HEK293 (cell line): ENCODE results near the gene CD300E.

ENCODE experiments used
- CTCF ChIA-PET: fragments of 350-600 bp; formaldehyde crosslinking; extraction: SDS; loops from one replicate; lab custom pipeline; 2021; ENCODE audit warnings: antibody characterized with exemption; lab: Yijun Ruan, JAX
- POLR2A ChIA-PET: fragments of 300-600 bp; formaldehyde crosslinking; extraction: SDS; loops from one replicate; lab custom pipeline; 2020; ENCODE audit warnings: antibody characterized with exemption, inconsistent platforms; lab: Yijun Ruan, JAX
- H3K27ac ChIP-seq: fragments of 200-500 bp; sonication (Bioruptor generic); 2 replicates; pipeline ENCODE4 v1.5.1; 2014; ENCODE audit warnings: low read depth, low read length, control low read depth, inconsistent platforms; ENCODE audit errors: extremely low read depth
- H3K36me3 ChIP-seq, 2 experiments: fragments of 200-500 bp in 1 of 2; sonication (Bioruptor generic) in 1 of 2; 1 replicate in 1 of 2; 2 replicates in 1 of 2; pipeline ENCODE4 v1.5.1; 2014 to 2017; ENCODE audit warnings: inconsistent platforms in 2 of 2, low read length in 2 of 2; ENCODE audit not compliant: control insufficient read depth in 2 of 2, insufficient read depth in 1 of 2
- H3K4me1 ChIP-seq: fragments of 200-500 bp; sonication (Bioruptor generic); 2 replicates; pipeline ENCODE4 v1.5.1; 2014; ENCODE audit warnings: mild to moderate bottlenecking, low read length, inconsistent platforms; ENCODE audit not compliant: control insufficient read depth, insufficient read depth
- H3K4me3 ChIP-seq: 2 replicates; pipeline ENCODE4 v1.5.1; 2011; ENCODE audit warnings: low read depth, mild to moderate bottlenecking, control low read depth, low read length, moderate library complexity
- H3K9me3 ChIP-seq: fragments of 200-500 bp; sonication (Bioruptor generic); 2 replicates; pipeline ENCODE4 v1.5.1; 2014; ENCODE audit warnings: low read depth, low read length, inconsistent platforms; ENCODE audit not compliant: control insufficient read depth, insufficient read depth
- GLI2 ChIP-seq: fragments of 450-650 bp; formaldehyde crosslinking; IDR thresholded peaks from 2 replicates; pipeline ENCODE4; 2017; ENCODE audit warnings: missing biosample characterization, missing genetic modification characterization, low read depth, borderline replicate concordance
- HOXA7 ChIP-seq: sonication (generic); formaldehyde crosslinking; IDR thresholded peaks from 2 replicates; pipeline ENCODE4 v1.8.1; 2022; ENCODE audit warnings: missing genetic modification reagents, borderline replicate concordance
- OVOL3 ChIP-seq: fragments of 450-650 bp; formaldehyde crosslinking; IDR thresholded peaks from 2 replicates; pipeline ENCODE4 v1.5.1; 2016; ENCODE audit warnings: missing biosample characterization, missing genetic modification characterization
- PRDM1 ChIP-seq: fragments of 450-650 bp; formaldehyde crosslinking; IDR thresholded peaks from 2 replicates; pipeline ENCODE4; 2016; ENCODE audit warnings: missing biosample characterization, missing genetic modification characterization
- REPIN1 ChIP-seq: fragments of 450-650 bp; formaldehyde crosslinking; IDR thresholded peaks from 2 replicates; pipeline ENCODE4 v1.5.1; 2017; ENCODE audit warnings: missing biosample characterization, missing genetic modification characterization, low read depth
- SCRT1 ChIP-seq: fragments of 450-650 bp; formaldehyde crosslinking; IDR thresholded peaks from 2 replicates; pipeline ENCODE4 v1.5.1; 2016; ENCODE audit warnings: missing biosample characterization, missing genetic modification characterization, borderline replicate concordance
- ZBTB1 ChIP-seq: fragments of 450-650 bp; formaldehyde crosslinking; IDR thresholded peaks from 2 replicates; pipeline ENCODE4 v1.5.1; 2016; ENCODE audit warnings: missing biosample characterization, missing genetic modification characterization
- ZFHX2 ChIP-seq: fragments of 450-650 bp; formaldehyde crosslinking; conservative IDR thresholded peaks from 2 replicates; pipeline ENCODE4 v1.5.1; 2016; ENCODE audit warnings: missing biosample characterization, missing genetic modification characterization
- ZFP69B ChIP-seq: fragments of 450-650 bp; formaldehyde crosslinking; IDR thresholded peaks from 2 replicates; pipeline ENCODE4 v1.5.1; 2016; ENCODE audit warnings: missing biosample characterization, missing genetic modification characterization
- ZNF16 ChIP-seq: fragments of 450-650 bp; formaldehyde crosslinking; IDR thresholded peaks from 2 replicates; pipeline ENCODE4 v1.5.1; 2016; ENCODE audit warnings: low read depth, missing biosample characterization, missing genetic modification characterization
- ZNF2 ChIP-seq: fragments of 450-650 bp; formaldehyde crosslinking; IDR thresholded peaks from 2 replicates; pipeline ENCODE4 v1.5.1; 2016; ENCODE audit warnings: missing biosample characterization, missing genetic modification characterization
- ZNF211 ChIP-seq: fragments of 450-650 bp; formaldehyde crosslinking; IDR thresholded peaks from 2 replicates; pipeline ENCODE4 v1.5.1; 2016; ENCODE audit warnings: low read depth, missing biosample characterization, missing genetic modification characterization
- ZNF214 ChIP-seq: fragments of 450-650 bp; formaldehyde crosslinking; IDR thresholded peaks from 2 replicates; pipeline ENCODE4 v1.5.1; 2017; ENCODE audit warnings: missing biosample characterization, mild to moderate bottlenecking, missing genetic modification characterization, borderline replicate concordance
- ZNF248 ChIP-seq: fragments of 450-650 bp; formaldehyde crosslinking; IDR thresholded peaks from 2 replicates; pipeline ENCODE4 v1.5.1; 2017; ENCODE audit warnings: missing biosample characterization, missing genetic modification characterization
- ZNF37A ChIP-seq: fragments of 450-650 bp; IDR thresholded peaks from 2 replicates; pipeline ENCODE4 v1.5.1; 2018; ENCODE audit warnings: missing biosample characterization, missing genetic modification characterization
- ZNF391 ChIP-seq: fragments of 450-650 bp; formaldehyde crosslinking; IDR thresholded peaks from 2 replicates; pipeline ENCODE4 v1.5.1; 2016; ENCODE audit warnings: low read depth, missing biosample characterization, missing genetic modification characterization, borderline replicate concordance
- ZNF510 ChIP-seq: fragments of 450-650 bp; formaldehyde crosslinking; IDR thresholded peaks from 2 replicates; pipeline ENCODE4 v1.5.1; 2018; ENCODE audit warnings: mild to moderate bottlenecking, missing genetic modification characterization, missing biosample characterization; ENCODE audit not compliant: insufficient replicate concordance
- ZNF548 ChIP-seq: fragments of 450-650 bp; formaldehyde crosslinking; IDR thresholded peaks from 2 replicates; pipeline ENCODE4 v1.5.1; 2016; ENCODE audit warnings: missing biosample characterization, missing genetic modification characterization
- ZNF777 ChIP-seq: fragments of 450-650 bp; formaldehyde crosslinking; IDR thresholded peaks from 2 replicates; pipeline ENCODE4 v1.5.1; 2017; ENCODE audit warnings: missing biosample characterization, missing genetic modification characterization, borderline replicate concordance
- TF ChIP-seq, protein P1 (sequence below): fragments of 450-650 bp; formaldehyde crosslinking; IDR thresholded peaks from 2 replicates; pipeline ENCODE4 v1.5.1; 2017; ENCODE audit warnings: missing biosample characterization, missing genetic modification characterization
- TF ChIP-seq, protein P2 (sequence below): fragments of 450-650 bp; formaldehyde crosslinking; IDR thresholded peaks from 2 replicates; pipeline ENCODE4 v1.5.1; 2016; ENCODE audit warnings: missing biosample characterization, missing genetic modification characterization
- TF ChIP-seq, protein P3 (sequence below): fragments of 450-650 bp; formaldehyde crosslinking; IDR thresholded peaks from 2 replicates; pipeline ENCODE4 v1.5.1; 2017; ENCODE audit warnings: missing biosample characterization, missing genetic modification characterization
- TF ChIP-seq, protein P4 (sequence below): fragments of 450-650 bp; formaldehyde crosslinking; IDR thresholded peaks from 2 replicates; pipeline ENCODE4 v1.5.1; 2016; ENCODE audit warnings: missing biosample characterization, missing genetic modification characterization
- TF ChIP-seq, protein P5 (sequence below): fragments of 450-650 bp; formaldehyde crosslinking; IDR thresholded peaks from 2 replicates; pipeline ENCODE4 v1.5.1; 2017; ENCODE audit warnings: missing biosample characterization, missing genetic modification characterization

Gene CD300E

DNA sequence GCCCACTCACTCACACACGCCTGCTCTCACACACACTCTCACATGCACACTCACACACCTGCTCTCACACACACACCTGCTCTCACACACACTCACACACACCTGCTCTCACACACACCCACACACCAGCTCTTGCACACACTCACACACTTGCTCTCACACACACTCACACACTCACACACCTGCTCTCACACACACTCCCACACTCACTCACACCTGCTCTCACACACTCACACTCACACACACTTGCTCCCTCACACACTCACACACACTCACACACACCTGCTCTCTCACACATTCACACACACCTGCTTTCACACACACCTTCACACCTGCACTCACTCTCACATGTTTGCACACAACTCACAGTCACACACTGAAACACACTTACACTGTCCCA, 60.2 kb downstream of the CD300E start (continued):
- TF ChIP-seq ZNF548 (tag by site-specific recombination): no peak
- TF ChIP-seq, protein P1, sequence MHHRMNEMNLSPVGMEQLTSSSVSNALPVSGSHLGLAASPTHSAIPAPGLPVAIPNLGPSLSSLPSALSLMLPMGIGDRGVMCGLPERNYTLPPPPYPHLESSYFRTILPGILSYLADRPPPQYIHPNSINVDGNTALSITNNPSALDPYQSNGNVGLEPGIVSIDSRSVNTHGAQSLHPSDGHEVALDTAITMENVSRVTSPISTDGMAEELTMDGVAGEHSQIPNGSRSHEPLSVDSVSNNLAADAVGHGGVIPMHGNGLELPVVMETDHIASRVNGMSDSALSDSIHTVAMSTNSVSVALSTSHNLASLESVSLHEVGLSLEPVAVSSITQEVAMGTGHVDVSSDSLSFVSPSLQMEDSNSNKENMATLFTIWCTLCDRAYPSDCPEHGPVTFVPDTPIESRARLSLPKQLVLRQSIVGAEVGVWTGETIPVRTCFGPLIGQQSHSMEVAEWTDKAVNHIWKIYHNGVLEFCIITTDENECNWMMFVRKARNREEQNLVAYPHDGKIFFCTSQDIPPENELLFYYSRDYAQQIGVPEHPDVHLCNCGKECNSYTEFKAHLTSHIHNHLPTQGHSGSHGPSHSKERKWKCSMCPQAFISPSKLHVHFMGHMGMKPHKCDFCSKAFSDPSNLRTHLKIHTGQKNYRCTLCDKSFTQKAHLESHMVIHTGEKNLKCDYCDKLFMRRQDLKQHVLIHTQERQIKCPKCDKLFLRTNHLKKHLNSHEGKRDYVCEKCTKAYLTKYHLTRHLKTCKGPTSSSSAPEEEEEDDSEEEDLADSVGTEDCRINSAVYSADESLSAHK: no peak
- no peak for TF ChIP-seq HOXA7 (CRISPR knock-in tag)
- 0 out of 2 replicates have a peak, but pooled peaks have one; percentile 19 for TF ChIP-seq ZFHX2 (tag by site-specific recombination)
- no peak for TF ChIP-seq ZNF37A (tag by site-specific recombination)
- no peak for TF ChIP-seq ZNF510 (tag by site-specific recombination)
- peak; percentile 34; the same call in 1 of the 2 replicates for TF ChIP-seq PRDM1 (tag by site-specific recombination)
- TF ChIP-seq ZFP69B (tag by site-specific recombination): no peak
- TF ChIP-seq, protein P2, sequence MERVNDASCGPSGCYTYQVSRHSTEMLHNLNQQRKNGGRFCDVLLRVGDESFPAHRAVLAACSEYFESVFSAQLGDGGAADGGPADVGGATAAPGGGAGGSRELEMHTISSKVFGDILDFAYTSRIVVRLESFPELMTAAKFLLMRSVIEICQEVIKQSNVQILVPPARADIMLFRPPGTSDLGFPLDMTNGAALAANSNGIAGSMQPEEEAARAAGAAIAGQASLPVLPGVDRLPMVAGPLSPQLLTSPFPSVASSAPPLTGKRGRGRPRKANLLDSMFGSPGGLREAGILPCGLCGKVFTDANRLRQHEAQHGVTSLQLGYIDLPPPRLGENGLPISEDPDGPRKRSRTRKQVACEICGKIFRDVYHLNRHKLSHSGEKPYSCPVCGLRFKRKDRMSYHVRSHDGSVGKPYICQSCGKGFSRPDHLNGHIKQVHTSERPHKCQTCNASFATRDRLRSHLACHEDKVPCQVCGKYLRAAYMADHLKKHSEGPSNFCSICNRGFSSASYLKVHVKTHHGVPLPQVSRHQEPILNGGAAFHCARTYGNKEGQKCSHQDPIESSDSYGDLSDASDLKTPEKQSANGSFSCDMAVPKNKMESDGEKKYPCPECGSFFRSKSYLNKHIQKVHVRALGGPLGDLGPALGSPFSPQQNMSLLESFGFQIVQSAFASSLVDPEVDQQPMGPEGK (tag by site-specific recombination): no peak
- no peak for TF ChIP-seq REPIN1 (tag by site-specific recombination)
- TF ChIP-seq ZNF16 (tag by site-specific recombination): no peak

DNA sequence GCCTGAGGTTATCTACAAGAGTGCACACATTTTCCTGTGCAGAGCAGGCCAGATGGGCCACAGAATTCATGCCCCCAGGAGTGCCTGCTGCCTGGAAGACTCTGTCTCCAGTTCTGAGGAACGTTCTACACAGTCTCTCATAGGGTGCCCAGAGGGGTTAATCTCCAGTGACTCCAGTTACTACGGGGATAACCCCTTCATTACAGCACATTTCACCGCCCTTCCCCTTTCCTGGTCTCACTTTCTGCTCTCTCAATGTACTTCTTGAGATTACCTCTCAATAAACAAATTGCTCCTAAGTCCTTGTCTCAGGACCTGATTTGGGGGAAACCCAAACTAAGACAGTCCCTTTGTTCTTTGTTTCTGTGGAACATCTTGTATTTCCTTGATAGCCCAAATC, 62.0 kb downstream of the CD300E start:
- Histone ChIP-seq H3K27ac (no peak overlapping the region), H3K9me3 (no peaks in the 10 kb centered on the region), H3K36me3 (no peaks in the 10 kb centered on the region), H3K4me3 (no peak overlapping the region)
- ChIA-PET POLR2A (no interaction called here), CTCF (no interaction called here)
- no peak for TF ChIP-seq ZNF2 (tag by site-specific recombination)
- TF ChIP-seq GLI2 (tag by site-specific recombination): no peak
- TF ChIP-seq, protein P3, sequence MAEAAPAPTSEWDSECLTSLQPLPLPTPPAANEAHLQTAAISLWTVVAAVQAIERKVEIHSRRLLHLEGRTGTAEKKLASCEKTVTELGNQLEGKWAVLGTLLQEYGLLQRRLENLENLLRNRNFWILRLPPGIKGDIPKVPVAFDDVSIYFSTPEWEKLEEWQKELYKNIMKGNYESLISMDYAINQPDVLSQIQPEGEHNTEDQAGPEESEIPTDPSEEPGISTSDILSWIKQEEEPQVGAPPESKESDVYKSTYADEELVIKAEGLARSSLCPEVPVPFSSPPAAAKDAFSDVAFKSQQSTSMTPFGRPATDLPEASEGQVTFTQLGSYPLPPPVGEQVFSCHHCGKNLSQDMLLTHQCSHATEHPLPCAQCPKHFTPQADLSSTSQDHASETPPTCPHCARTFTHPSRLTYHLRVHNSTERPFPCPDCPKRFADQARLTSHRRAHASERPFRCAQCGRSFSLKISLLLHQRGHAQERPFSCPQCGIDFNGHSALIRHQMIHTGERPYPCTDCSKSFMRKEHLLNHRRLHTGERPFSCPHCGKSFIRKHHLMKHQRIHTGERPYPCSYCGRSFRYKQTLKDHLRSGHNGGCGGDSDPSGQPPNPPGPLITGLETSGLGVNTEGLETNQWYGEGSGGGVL (tag by site-specific recombination): no peak
- no peak for TF ChIP-seq OVOL3 (tag by site-specific recombination)
- TF ChIP-seq, protein P4, sequence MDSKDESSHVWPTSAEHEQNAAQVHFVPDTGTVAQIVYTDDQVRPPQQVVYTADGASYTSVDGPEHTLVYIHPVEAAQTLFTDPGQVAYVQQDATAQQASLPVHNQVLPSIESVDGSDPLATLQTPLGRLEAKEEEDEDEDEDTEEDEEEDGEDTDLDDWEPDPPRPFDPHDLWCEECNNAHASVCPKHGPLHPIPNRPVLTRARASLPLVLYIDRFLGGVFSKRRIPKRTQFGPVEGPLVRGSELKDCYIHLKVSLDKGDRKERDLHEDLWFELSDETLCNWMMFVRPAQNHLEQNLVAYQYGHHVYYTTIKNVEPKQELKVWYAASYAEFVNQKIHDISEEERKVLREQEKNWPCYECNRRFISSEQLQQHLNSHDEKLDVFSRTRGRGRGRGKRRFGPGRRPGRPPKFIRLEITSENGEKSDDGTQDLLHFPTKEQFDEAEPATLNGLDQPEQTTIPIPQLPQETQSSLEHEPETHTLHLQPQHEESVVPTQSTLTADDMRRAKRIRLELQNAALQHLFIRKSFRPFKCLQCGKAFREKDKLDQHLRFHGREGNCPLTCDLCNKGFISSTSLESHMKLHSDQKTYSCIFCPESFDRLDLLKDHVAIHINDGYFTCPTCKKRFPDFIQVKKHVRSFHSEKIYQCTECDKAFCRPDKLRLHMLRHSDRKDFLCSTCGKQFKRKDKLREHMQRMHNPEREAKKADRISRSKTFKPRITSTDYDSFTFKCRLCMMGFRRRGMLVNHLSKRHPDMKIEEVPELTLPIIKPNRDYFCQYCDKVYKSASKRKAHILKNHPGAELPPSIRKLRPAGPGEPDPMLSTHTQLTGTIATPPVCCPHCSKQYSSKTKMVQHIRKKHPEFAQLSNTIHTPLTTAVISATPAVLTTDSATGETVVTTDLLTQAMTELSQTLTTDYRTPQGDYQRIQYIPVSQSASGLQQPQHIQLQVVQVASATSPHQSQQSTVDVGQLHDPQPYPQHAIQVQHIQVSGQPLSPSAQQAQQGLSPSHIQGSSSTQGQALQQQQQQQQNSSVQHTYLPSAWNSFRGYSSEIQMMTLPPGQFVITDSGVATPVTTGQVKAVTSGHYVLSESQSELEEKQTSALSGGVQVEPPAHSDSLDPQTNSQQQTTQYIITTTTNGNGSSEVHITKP: no peak
- no peak for TF ChIP-seq HOXA7 (CRISPR knock-in tag)
- TF ChIP-seq ZNF214 (tag by site-specific recombination): no peak
- no peak for TF ChIP-seq ZNF548 (tag by site-specific recombination)
- TF ChIP-seq ZBTB1: no peak
- TF ChIP-seq ZNF211: no peak
- TF ChIP-seq ZNF777 (tag by site-specific recombination): no peak
- no peak for TF ChIP-seq ZNF391
- no peak for TF ChIP-seq SCRT1
- TF ChIP-seq ZNF248 (tag by site-specific recombination): no peak
- TF ChIP-seq, protein P5, sequence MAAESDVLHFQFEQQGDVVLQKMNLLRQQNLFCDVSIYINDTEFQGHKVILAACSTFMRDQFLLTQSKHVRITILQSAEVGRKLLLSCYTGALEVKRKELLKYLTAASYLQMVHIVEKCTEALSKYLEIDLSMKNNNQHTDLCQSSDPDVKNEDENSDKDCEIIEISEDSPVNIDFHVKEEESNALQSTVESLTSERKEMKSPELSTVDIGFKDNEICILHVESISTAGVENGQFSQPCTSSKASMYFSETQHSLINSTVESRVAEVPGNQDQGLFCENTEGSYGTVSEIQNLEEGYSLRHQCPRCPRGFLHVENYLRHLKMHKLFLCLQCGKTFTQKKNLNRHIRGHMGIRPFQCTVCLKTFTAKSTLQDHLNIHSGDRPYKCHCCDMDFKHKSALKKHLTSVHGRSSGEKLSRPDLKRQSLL (tag by site-specific recombination): no peak
- TF ChIP-seq, all 188 proteins: peak for 0
- H3K4me1 ChIP-seq: no peaks in the 10 kb centered on the region
